Dendritic cell treated with granulocyte-macrophage colony-stimulating factor and Interleukin-4, amounts not matched to agents 40 ng/mL and 50 ng/mL, for 4 days (primary cell): ENCODE data around the gene VPS35L.

Source experiments
- H3K27ac Mint-ChIP-seq: one replicate; pipeline ENCODE4 v1.8.0; 2022; ENCODE audit warnings: mild to moderate bottlenecking, mixed read lengths
- H3K27me3 Mint-ChIP-seq: one replicate; pipeline ENCODE4 v1.8.0; 2022; ENCODE audit warnings: mild to moderate bottlenecking, mixed read lengths
- H3K36me3 Mint-ChIP-seq: one replicate; pipeline ENCODE4 v1.8.0; 2022; ENCODE audit warnings: low read depth, mixed read lengths
- H3K4me1 Mint-ChIP-seq: one replicate; pipeline ENCODE4 v1.8.0; 2022; ENCODE audit warnings: low read depth, mixed read lengths
- H3K4me3 Mint-ChIP-seq: one replicate; pipeline ENCODE4 v1.8.0; 2022; ENCODE audit warnings: mild to moderate bottlenecking, moderate library complexity, mixed read lengths
- H3K9me3 Mint-ChIP-seq: one replicate; pipeline ENCODE4 v1.8.0; 2022; ENCODE audit warnings: mixed read lengths
- intact Hi-C: fragments of 100-400 bp; cut with micrococcal nuclease; formaldehyde crosslinking; loops from one replicate; pipeline ENCODE4 v1.15.0; 2022

Gene VPS35L

GRCh38 chr16:19589771-19590302, 34.3 kb downstream of the VPS35L start:
- Mint-ChIP-seq H3K27ac (no peak overlapping the region), H3K36me3 (peaks cover 91% of the 10 kb centered on the region), H3K4me1 (no peaks in the 10 kb centered on the region), H3K4me3 (no peak overlapping the region), H3K27me3 (no peaks in the 10 kb centered on the region), H3K9me3 (no peaks in the 10 kb centered on the region)
- intact Hi-C loops: no loop called here

- Mint-ChIP-seq H3K27me3 (no peaks in the 10 kb centered on the region), H3K4me3 (no peak overlapping the region), H3K9me3 (no peaks in the 10 kb centered on the region), H3K4me1 (no peaks in the 10 kb centered on the region), H3K36me3 (peaks cover 92% of the 10 kb centered on the region), H3K27ac (no peak overlapping the region)
- intact Hi-C loops: no loop called here
Observed at GRCh38 chr16:19595043-19595767, 39.7 kb downstream of the VPS35L start.

- Mint-ChIP-seq H3K27ac (no peak overlapping the region), H3K4me3 (no peak overlapping the region), H3K36me3 (peaks cover 97% of the 10 kb centered on the region), H3K9me3 (no peaks in the 10 kb centered on the region), H3K4me1 (no peaks in the 10 kb centered on the region), H3K27me3 (no peaks in the 10 kb centered on the region)
- intact Hi-C loops: no loop called here
Observed at GRCh38 chr16:19598805-19599510, 43.5 kb downstream of the VPS35L start.

GRCh38 chr16:19599968-19600716, 44.6 kb downstream of the VPS35L start:
- Mint-ChIP-seq H3K4me1 (no peaks in the 10 kb centered on the region), H3K9me3 (no peaks in the 10 kb centered on the region), H3K4me3 (no peak overlapping the region), H3K27ac (no peak overlapping the region), H3K27me3 (no peaks in the 10 kb centered on the region), H3K36me3 (peaks cover 97% of the 10 kb centered on the region)
- intact Hi-C loops: loop anchor here (2.0 kb wide), 1 partner anchor 287 kb away; no protein-coding TSS in a partner anchor

GRCh38 chr16:19601083-19601976, 45.8 kb downstream of the VPS35L start:
- Mint-ChIP-seq H3K36me3 (peaks cover 97% of the 10 kb centered on the region), H3K4me1 (no peaks in the 10 kb centered on the region), H3K27ac (no peak overlapping the region), H3K9me3 (no peaks in the 10 kb centered on the region), H3K4me3 (no peak overlapping the region), H3K27me3 (no peaks in the 10 kb centered on the region)
- intact Hi-C loops: loop anchor here (2.0 kb wide), 1 partner anchor 285 kb away; no protein-coding TSS in a partner anchor

- intact Hi-C loops: no loop called here
- peaks cover 97% of the 10 kb centered on the region for H3K36me3 Mint-ChIP-seq
Observed at GRCh38 chr16:19604911-19605310, 49.4 kb downstream of the VPS35L start.

GRCh38 chr16:19605701-19606100, 50.2 kb downstream of the VPS35L start:
- intact Hi-C loops: no loop called here
- no peak overlapping the region for H3K27ac Mint-ChIP-seq
- H3K4me1 Mint-ChIP-seq: no peaks in the 10 kb centered on the region
- H3K4me3 Mint-ChIP-seq: no peak overlapping the region
- H3K9me3 Mint-ChIP-seq: no peaks in the 10 kb centered on the region
- peaks cover 98% of the 10 kb centered on the region for H3K36me3 Mint-ChIP-seq
- H3K27me3 Mint-ChIP-seq: no peaks in the 10 kb centered on the region

More at GRCh38 chr16:19604911-19605310, 49.4 kb downstream of the VPS35L start:
- H3K27me3 Mint-ChIP-seq: no peaks in the 10 kb centered on the region
- H3K27ac Mint-ChIP-seq: no peak overlapping the region
- H3K4me3 Mint-ChIP-seq: no peak overlapping the region
- H3K4me1 Mint-ChIP-seq: no peaks in the 10 kb centered on the region
- no peaks in the 10 kb centered on the region for H3K9me3 Mint-ChIP-seq

- no peaks in the 10 kb centered on the region for H3K27me3 Mint-ChIP-seq
- H3K9me3 Mint-ChIP-seq: no peaks in the 10 kb centered on the region
- H3K4me3 Mint-ChIP-seq: no peak overlapping the region
- intact Hi-C loops: no loop called here
- no peak overlapping the region for H3K27ac Mint-ChIP-seq
- H3K4me1 Mint-ChIP-seq: no peaks in the 10 kb centered on the region
- peaks cover 99% of the 10 kb centered on the region for H3K36me3 Mint-ChIP-seq
Observed at GRCh38 chr16:19607616-19608280, 52.2 kb downstream of the VPS35L start.

- Mint-ChIP-seq H3K27ac (no peak overlapping the region), H3K4me1 (no peaks in the 10 kb centered on the region), H3K36me3 (peaks cover 97% of the 10 kb centered on the region), H3K4me3 (no peak overlapping the region), H3K27me3 (no peaks in the 10 kb centered on the region), H3K9me3 (no peaks in the 10 kb centered on the region)
- intact Hi-C loops: no loop called here
Observed at GRCh38 chr16:19609359-19609758, 53.9 kb downstream of the VPS35L start.

GRCh38 chr16:19610200-19610599, 54.7 kb downstream of the VPS35L start:
- H3K27me3 Mint-ChIP-seq: no peaks in the 10 kb centered on the region
- intact Hi-C loops: no loop called here
- H3K36me3 Mint-ChIP-seq: peaks cover 97% of the 10 kb centered on the region
- no peaks in the 10 kb centered on the region for H3K4me1 Mint-ChIP-seq
- no peaks in the 10 kb centered on the region for H3K9me3 Mint-ChIP-seq
- H3K4me3 Mint-ChIP-seq: no peak overlapping the region
- H3K27ac Mint-ChIP-seq: no peak overlapping the region

- intact Hi-C loops: no loop called here
- Mint-ChIP-seq H3K4me1 (no peaks in the 10 kb centered on the region), H3K27me3 (no peaks in the 10 kb centered on the region), H3K36me3 (peaks cover 94% of the 10 kb centered on the region), H3K4me3 (no peak overlapping the region), H3K27ac (no peak overlapping the region), H3K9me3 (no peaks in the 10 kb centered on the region)
Observed at GRCh38 chr16:19613834-19614233, 58.3 kb downstream of the VPS35L start.

GRCh38 chr16:19616241-19616640, 60.7 kb downstream of the VPS35L start:
- H3K27me3 Mint-ChIP-seq: no peaks in the 10 kb centered on the region
- H3K4me1 Mint-ChIP-seq: no peaks in the 10 kb centered on the region
- no peaks in the 10 kb centered on the region for H3K9me3 Mint-ChIP-seq
- no peak overlapping the region for H3K4me3 Mint-ChIP-seq
- no peak overlapping the region for H3K27ac Mint-ChIP-seq
- intact Hi-C loops: no loop called here
- peaks cover 90% of the 10 kb centered on the region for H3K36me3 Mint-ChIP-seq

- no peaks in the 10 kb centered on the region for H3K9me3 Mint-ChIP-seq
- H3K27ac Mint-ChIP-seq: no peak overlapping the region
- H3K4me3 Mint-ChIP-seq: no peak overlapping the region
- no peaks in the 10 kb centered on the region for H3K27me3 Mint-ChIP-seq
- H3K4me1 Mint-ChIP-seq: no peaks in the 10 kb centered on the region
- intact Hi-C loops: no loop called here
- H3K36me3 Mint-ChIP-seq: peaks cover 86% of the 10 kb centered on the region
Observed at GRCh38 chr16:19618876-19619275, 63.4 kb downstream of the VPS35L start.
